GM19240 (cell line): ENCODE results near the gene PTK6.

Source experiments
- DNase-seq: peaks from one replicate; pipeline ENCODE4 v3.0.0; 2011; ENCODE audit warnings: low spot score; ENCODE audit not compliant: insufficient read length

The PTK6 gene

DNA sequence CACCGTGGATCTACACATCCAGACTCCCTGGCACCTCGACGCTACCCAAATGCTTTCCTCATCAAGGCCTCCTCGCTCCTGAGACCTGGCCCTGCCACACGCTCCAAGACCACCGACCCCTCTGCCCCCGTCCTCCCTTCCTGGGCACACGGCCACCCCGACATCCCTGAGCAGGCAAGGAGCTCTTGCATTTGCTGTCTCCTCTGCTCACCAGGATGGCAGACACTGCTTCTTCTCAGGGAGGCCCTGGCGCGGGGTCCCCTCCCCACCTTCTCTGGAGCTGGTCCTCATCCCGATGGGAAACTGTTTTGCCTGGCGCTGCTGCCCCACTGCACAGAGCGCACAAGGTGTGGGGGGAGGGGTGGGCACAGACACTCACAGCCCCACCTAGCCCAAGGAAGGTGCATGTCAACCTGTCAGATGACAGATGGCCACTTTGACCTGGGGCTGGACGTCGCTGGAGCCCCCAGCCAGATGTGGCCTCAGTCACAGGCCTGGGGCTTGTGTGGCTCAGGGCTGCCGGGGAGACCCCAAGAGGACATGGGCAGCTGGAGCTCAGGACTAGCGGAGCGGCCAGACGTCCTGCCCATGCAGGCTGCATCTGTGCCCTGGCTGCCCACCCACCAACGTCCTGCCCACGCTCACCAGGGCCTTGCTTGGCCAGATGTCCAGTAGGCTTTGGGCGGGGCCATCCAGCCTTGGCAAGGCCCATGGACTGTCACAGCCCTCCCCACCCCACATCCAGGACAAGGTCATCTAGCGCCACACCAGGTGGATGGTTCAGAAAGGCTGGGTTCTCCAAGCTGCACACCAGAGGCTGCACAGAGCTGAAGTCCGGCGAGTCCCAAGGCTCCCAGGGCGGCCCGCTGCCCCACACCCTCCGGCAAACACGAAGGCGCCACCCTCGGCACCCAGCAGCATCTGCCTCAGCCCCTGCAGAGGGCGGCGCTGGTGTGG, 58.6 kb downstream of the PTK6 start:
- DNase-seq: no peak
